22Rv1 (cell line): ENCODE data around the gene THPO.
A peak's percentile ranks its signal among the peaks of the same experiment; 100 is the strongest.

Experiments
- H3K27ac ChIP-seq: fragments of 450-650 bp; 2 replicates; pipeline ENCODE4 v1.5.1; 2017
- CTCF ChIP-seq: fragments of 450-650 bp; IDR thresholded peaks from 2 replicates; pipeline ENCODE4 v1.5.1; 2017; ENCODE audit warnings: mild to moderate bottlenecking
- ZFX ChIP-seq: fragments of 450-650 bp; IDR thresholded peaks from 2 replicates; pipeline ENCODE4 v1.6.1; 2017; ENCODE audit warnings: antibody characterized with exemption, borderline replicate concordance

THPO gene

GRCh38 chr3:184362668-184363546, 15.1 kb downstream of the THPO start:
- peak overlapping the region; percentile 99 for H3K27ac ChIP-seq
- TF ChIP-seq ZFX, result no peak
- peak; percentile 70 for TF ChIP-seq CTCF

GRCh38 chr3:184361932-184362667, 15.9 kb downstream of the THPO start:
- TF ChIP-seq ZFX (no peak), CTCF (no peak)
- H3K27ac ChIP-seq, result peak overlapping the region; percentile 99

GRCh38 chr3:184361532-184361931, 16.5 kb downstream of the THPO start, which contains the start of the genes CLCN2 and POLR2H:
CLCN2 (minus strand) TSS chr3:184361605; CDS start chr3:184361479, 126 bp downstream.
POLR2H (plus strand) TSS chr3:184361710; CDS start chr3:184363493, 1,783 bp downstream.
- TF ChIP-seq CTCF (no peak), ZFX (no peak)
- peak within 1 kb of the TSS; percentile 99 for H3K27ac ChIP-seq

- no peak for TF ChIP-seq ZFX
- TF ChIP-seq CTCF, result no peak
- peak overlapping the region; percentile 99 for H3K27ac ChIP-seq
These were observed 17.0 kb downstream of the THPO start for GRCh38 chr3:184360929-184361531.

DNA sequence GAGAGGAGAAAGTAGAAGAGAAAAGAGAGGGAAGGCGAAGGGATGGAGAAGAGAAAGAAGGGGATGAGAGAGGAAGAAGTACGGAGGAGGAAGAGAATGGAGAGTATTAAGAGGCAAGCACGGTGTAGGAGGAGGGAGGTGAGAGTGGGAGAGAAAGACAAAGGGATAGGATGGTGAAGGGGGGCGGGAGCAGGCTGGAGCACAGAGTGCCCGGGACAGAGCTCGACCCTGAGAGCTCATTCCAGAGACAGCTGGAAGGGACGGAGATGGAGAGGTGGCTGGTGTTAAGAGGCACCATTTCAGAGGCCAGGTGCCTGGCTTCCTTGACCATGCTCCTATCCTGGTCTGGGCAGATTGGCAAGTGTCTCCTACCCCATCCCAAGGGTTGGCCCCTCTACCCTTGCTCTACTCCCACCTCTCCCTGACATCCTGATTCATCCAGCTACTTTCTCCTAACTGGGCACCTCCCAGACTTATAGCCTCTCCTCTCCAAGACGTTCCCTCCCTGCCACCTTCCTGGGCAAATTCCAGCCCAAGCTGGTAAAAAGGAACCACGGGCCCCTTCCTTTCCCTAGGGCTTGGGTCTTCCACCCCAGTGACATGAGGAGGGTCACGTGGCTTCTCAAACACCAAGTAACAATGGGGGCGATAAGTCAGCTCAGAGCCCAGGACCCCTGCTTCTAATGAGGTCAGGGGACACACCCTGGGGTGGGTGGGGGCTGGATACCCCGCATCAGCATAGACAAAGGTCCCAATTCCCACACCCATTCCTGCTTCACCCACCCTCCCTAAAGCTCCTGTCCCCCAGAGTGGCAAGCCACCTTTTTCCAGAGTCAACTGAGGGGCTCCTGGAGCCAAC, 17.7 kb downstream of the THPO start:
- H3K27ac ChIP-seq, result peak overlapping the region; percentile 99

GRCh38 chr3:184359610-184360009, 18.4 kb downstream of the THPO start:
- TF ChIP-seq ZFX (no peak), CTCF (no peak)

More for the DNA sequence above, 17.7 kb downstream of the THPO start:
- no peak for TF ChIP-seq ZFX
- no peak for TF ChIP-seq CTCF

More at GRCh38 chr3:184359610-184360009, 18.4 kb downstream of the THPO start:
- no peak overlapping the region for H3K27ac ChIP-seq
